Activated CD8-positive, alpha-beta memory T cell treated with anti-CD3 and anti-CD28 coated beads, Interleukin-2, amount 50 U/mL, for 24 hours (primary cell): ENCODE results near the gene MYLK.

Experiments
- DNase-seq: peaks from one replicate; pipeline ENCODE4 v3.0.0-alpha.2; 2020; ENCODE audit errors: extremely low read depth

The MYLK gene

GRCh38 chr3:123819949-123820348 is 64.2 kb downstream of the MYLK start:
- DNase-seq, result no peak

GRCh38 chr3:123818921-123819429 is 65.2 kb downstream of the MYLK start:
- DNase-seq, result no peak

- no peak for DNase-seq
Observed at GRCh38 chr3:123818324-123818920, 65.7 kb downstream of the MYLK start.

- no peak for DNase-seq
Observed at GRCh38 chr3:123817413-123817812, 66.7 kb downstream of the MYLK start.

- DNase-seq, result no peak
Observed at GRCh38 chr3:123816673-123817207, 67.4 kb downstream of the MYLK start.

- DNase-seq, result no peak
Observed at GRCh38 chr3:123815981-123816380, 68.2 kb downstream of the MYLK start.

- DNase-seq, result no peak
Observed at GRCh38 chr3:123813876-123814275, 70.3 kb downstream of the MYLK start.

GRCh38 chr3:123809597-123809996 is 74.5 kb downstream of the MYLK start:
- DNase-seq, result no peak

GRCh38 chr3:123808812-123809211 is 75.3 kb downstream of the MYLK start:
- DNase-seq, result no peak

- DNase-seq, result no peak
Observed at GRCh38 chr3:123807820-123808219, 76.3 kb downstream of the MYLK start.

GRCh38 chr3:123805504-123805903 is 78.6 kb downstream of the MYLK start:
- DNase-seq, result no peak

GRCh38 chr3:123805101-123805500 is 79.0 kb downstream of the MYLK start:
- no peak for DNase-seq

- no peak for DNase-seq
Observed at GRCh38 chr3:123804676-123805075, 79.5 kb downstream of the MYLK start.

- DNase-seq, result no peak
Observed at GRCh38 chr3:123803521-123803920, 80.6 kb downstream of the MYLK start.

GRCh38 chr3:123802007-123802625 is 82.0 kb downstream of the MYLK start:
- no peak for DNase-seq

- no peak for DNase-seq
Observed at GRCh38 chr3:123801474-123801873, 82.7 kb downstream of the MYLK start.

- no peak for DNase-seq
Observed at GRCh38 chr3:123800362-123800682, 83.8 kb downstream of the MYLK start.

- no peak for DNase-seq
Observed at GRCh38 chr3:123799544-123800361, 84.4 kb downstream of the MYLK start.

- DNase-seq, result no peak
Observed at GRCh38 chr3:123798550-123798949, 85.6 kb downstream of the MYLK start.

- no peak for DNase-seq
Observed at GRCh38 chr3:123795471-123796251, 88.5 kb downstream of the MYLK start.

- no peak for DNase-seq
Observed at GRCh38 chr3:123793425-123793824, 90.7 kb downstream of the MYLK start.
